SU-DHL-6 (cell line): ENCODE data around the gene ZNF532.

ENCODE experiments used
- H2AFZ ChIP-seq: fragments of 200-600 bp; sonication (generic); 2 replicates; pipeline ENCODE4 v1.6.1; 2014; ENCODE audit warnings: low read depth, mild to moderate bottlenecking, moderate library complexity, mixed read lengths, antibody characterized with exemption, low read length; ENCODE audit not compliant: severe bottlenecking
- H3F3A ChIP-seq: fragments of 200-600 bp; shearing (Covaris generic); 2 replicates; pipeline ENCODE4 v1.6.0; 2016; ENCODE audit warnings: antibody characterized with exemption, mild to moderate bottlenecking; ENCODE audit not compliant: insufficient read depth
- H3K27ac ChIP-seq: fragments of 200-600 bp; sonication (generic); 2 replicates; pipeline ENCODE4 v1.5.1; 2016; ENCODE audit warnings: low read depth, mild to moderate bottlenecking, low read length, moderate library complexity, mixed read lengths
- H3K27me3 ChIP-seq: fragments of 200-600 bp; sonication (generic), shearing (Covaris generic); 2 replicates; pipeline ENCODE4 v1.6.0; 2014; ENCODE audit warnings: mild to moderate bottlenecking, low read length
- H3K36me3 ChIP-seq: fragments of 200-600 bp; sonication (generic); 2 replicates; pipeline ENCODE4 v1.6.1; 2014; ENCODE audit warnings: mild to moderate bottlenecking, low read length, mixed read lengths
- H3K4me2 ChIP-seq: fragments of 300-600, 200-600 bp; shearing (Covaris generic), sonication (generic); 2 replicates; pipeline ENCODE4 v1.6.0; 2014; ENCODE audit warnings: low read length, low read depth, mild to moderate bottlenecking; ENCODE audit not compliant: poor library complexity, severe bottlenecking
- H3K4me3 ChIP-seq: fragments of 200-600 bp; sonication (generic); 2 replicates; pipeline ENCODE4 v1.5.1; 2014; ENCODE audit warnings: antibody characterized with exemption, low read length, mild to moderate bottlenecking, mixed read lengths; ENCODE audit not compliant: insufficient read depth, poor library complexity, severe bottlenecking
- H3K79me2 ChIP-seq: fragments of 200-600 bp; sonication (generic); 2 replicates; pipeline ENCODE4 v1.6.1; 2014; ENCODE audit warnings: mild to moderate bottlenecking, low read length, moderate library complexity; ENCODE audit not compliant: insufficient read depth
- H3K9ac ChIP-seq: fragments of 200-600 bp; sonication (generic); 2 replicates; pipeline ENCODE4 v1.7.0; 2014; ENCODE audit warnings: mild to moderate bottlenecking, low read length
- H3K9me2 ChIP-seq: fragments of 200-600 bp; sonication (generic); replicated peaks from 2 replicates; pipeline ENCODE4 v1.6.1; 2014; ENCODE audit warnings: low read length; ENCODE audit not compliant: insufficient read depth
- H3K9me3 ChIP-seq: fragments of 200-600 bp; sonication (generic); 2 replicates; pipeline ENCODE4 v1.6.1; 2014; ENCODE audit warnings: low read length, mixed read lengths; ENCODE audit not compliant: insufficient read depth
- H4K20me1 ChIP-seq: fragments of 200-600 bp; sonication (generic); 2 replicates; pipeline ENCODE4 v1.6.1; 2014; ENCODE audit warnings: low read depth, mild to moderate bottlenecking, antibody characterized with exemption, low read length, moderate library complexity, mixed read lengths
- CTCF ChIP-seq: fragments of 200-600 bp; sonication (generic); IDR thresholded peaks from one replicate; pipeline ENCODE4 v1.5.1; 2017; ENCODE audit warnings: antibody characterized with exemption, mild to moderate bottlenecking, low read length, moderate library complexity; ENCODE audit not compliant: insufficient read depth, poor library complexity, severe bottlenecking
- EZH2phosphoT487 ChIP-seq: fragments of 200-600 bp; sonication (generic), shearing (Covaris generic); conservative IDR thresholded peaks from 2 replicates; pipeline ENCODE4 v1.6.1; 2018; ENCODE audit warnings: mild to moderate bottlenecking, antibody characterized with exemption, low read length, moderate library complexity, mixed read lengths

ZNF532 gene

DNA sequence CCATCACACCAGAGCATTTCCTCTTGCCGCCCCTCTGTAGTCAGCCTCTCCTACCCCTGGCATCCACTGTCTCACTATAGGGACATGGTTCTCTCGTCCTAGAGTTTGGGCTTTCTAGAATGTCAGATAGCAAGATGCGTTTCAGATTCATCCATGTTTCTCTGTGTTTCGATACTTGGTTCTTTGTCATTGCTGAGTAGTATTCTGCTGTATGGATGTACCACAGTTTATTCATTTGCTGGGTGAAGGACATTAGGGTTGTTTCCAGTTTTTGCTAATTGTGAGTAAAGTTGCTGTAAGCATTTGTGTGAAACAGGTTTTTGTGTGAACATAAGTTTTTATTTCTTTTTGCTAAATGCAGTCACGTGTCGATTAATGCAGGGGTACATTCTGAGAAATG, 3.8 kb downstream of the ZNF532 start:
- H3K27me3 ChIP-seq, result no peaks in the 10 kb centered on the region
- no peaks in the 10 kb centered on the region for H4K20me1 ChIP-seq
- H2AFZ ChIP-seq, result no peak overlapping the region
- H3F3A ChIP-seq, result peaks cover 23% of the 10 kb centered on the region
- H3K4me3 ChIP-seq, result no peak overlapping the region
- H3K79me2 ChIP-seq, result peaks cover 45% of the 10 kb centered on the region; the same call in 1 of the 2 replicates
- no peak for TF ChIP-seq EZH2phosphoT487
- TF ChIP-seq CTCF, result no peak
- H3K9me3 ChIP-seq, result no peaks in the 10 kb centered on the region
- no peak overlapping the region for H3K27ac ChIP-seq
- no peak overlapping the region for H3K4me2 ChIP-seq
- no peaks in the 10 kb centered on the region for H3K9me2 ChIP-seq
- H3K9ac ChIP-seq, result no peak overlapping the region
- H3K36me3 ChIP-seq, result peaks cover 14% of the 10 kb centered on the region

- peaks cover 14% of the 10 kb centered on the region for H3K36me3 ChIP-seq
- H3K27ac ChIP-seq, result no peak overlapping the region
- H3K9me3 ChIP-seq, result no peaks in the 10 kb centered on the region
- H3K4me2 ChIP-seq, result no peak overlapping the region
- no peak overlapping the region for H2AFZ ChIP-seq
- H3K27me3 ChIP-seq, result no peaks in the 10 kb centered on the region
- H3K9ac ChIP-seq, result no peak overlapping the region
- H3K9me2 ChIP-seq, result no peaks in the 10 kb centered on the region
- no peaks in the 10 kb centered on the region for H4K20me1 ChIP-seq
- peaks cover 51% of the 10 kb centered on the region for H3K79me2 ChIP-seq
- TF ChIP-seq CTCF, result no peak
- TF ChIP-seq EZH2phosphoT487, result no peak
- peaks cover 17% of the 10 kb centered on the region; the same call in 1 of the 2 replicates for H3F3A ChIP-seq
- no peak overlapping the region for H3K4me3 ChIP-seq
These were observed 5.5 kb downstream of the ZNF532 start for GRCh38 chr18:58870130-58870529.

DNA sequence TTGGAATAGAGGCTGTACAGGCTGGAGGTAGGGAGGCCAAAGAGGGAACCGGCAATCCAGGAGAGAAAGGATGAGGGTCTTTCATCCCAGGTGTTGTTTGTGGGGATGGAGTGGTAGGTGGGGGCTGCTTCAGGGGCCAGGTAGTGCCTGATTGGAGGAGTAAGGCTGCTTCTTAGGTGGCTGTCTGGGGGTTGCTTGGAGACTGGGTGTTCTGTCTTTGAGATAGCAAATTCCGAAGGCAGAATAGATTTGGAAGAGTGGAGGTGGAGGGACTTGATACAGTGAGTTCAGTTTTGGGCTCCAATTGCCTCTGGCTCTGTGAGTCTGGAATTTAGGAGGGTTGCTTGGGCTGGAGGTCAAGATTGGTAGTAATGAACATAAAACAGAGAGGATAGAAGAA, 5.9 kb downstream of the ZNF532 start:
- H3K4me3 ChIP-seq, result no peak overlapping the region
- no peak overlapping the region for H3K4me2 ChIP-seq
- no peaks in the 10 kb centered on the region for H3K27me3 ChIP-seq
- H2AFZ ChIP-seq, result no peak overlapping the region
- H4K20me1 ChIP-seq, result no peaks in the 10 kb centered on the region
- H3K79me2 ChIP-seq, result peaks cover 50% of the 10 kb centered on the region
- no peak overlapping the region for H3K9ac ChIP-seq
- H3K9me3 ChIP-seq, result no peaks in the 10 kb centered on the region
- H3F3A ChIP-seq, result peaks cover 12% of the 10 kb centered on the region; the same call in 1 of the 2 replicates
- no peaks in the 10 kb centered on the region for H3K9me2 ChIP-seq
- TF ChIP-seq CTCF (no peak), EZH2phosphoT487 (no peak)
- H3K36me3 ChIP-seq, result peaks cover 14% of the 10 kb centered on the region
- no peak overlapping the region for H3K27ac ChIP-seq
